Prostate gland (tissue), 2 donors: ENCODE results near the gene CCDC154.

Source experiments
- CTCF ChIP-seq, 4 experiments: fragments of 200-600 bp in 2 of 4; fragments of 450-650 bp in 2 of 4; sonication (generic) in 2 of 4; IDR thresholded peaks; 1 replicate in 3 of 4; 2 replicates in 1 of 4; pipeline ENCODE4 v1.5.1; 2016 to 2019; ENCODE audit warnings: antibody characterized with exemption in 4 of 4, mild to moderate bottlenecking in 2 of 4, moderate library complexity in 2 of 4
- POLR2A ChIP-seq: fragments of 450-650 bp; IDR thresholded peaks from one replicate; pipeline ENCODE4 v1.6.1; 2016; ENCODE audit warnings: antibody characterized with exemption, mild to moderate bottlenecking
- POLR2AphosphoS5 ChIP-seq: sonication (generic); formaldehyde crosslinking; IDR thresholded peaks from one replicate; pipeline ENCODE4 v1.6.1; 2017; ENCODE audit warnings: antibody characterized with exemption

- TF ChIP-seq CTCF (IDR thresholded peaks at IDR 0.05) (no peak), POLR2AphosphoS5 (no peak), POLR2A (no peak)
Observed at GRCh38 chr16:1487395-1488053, 43.2 kb upstream of the CCDC154 start.
